Measurements from ENCODE around the gene SWAP70.

SWAP70 gene

DNA sequence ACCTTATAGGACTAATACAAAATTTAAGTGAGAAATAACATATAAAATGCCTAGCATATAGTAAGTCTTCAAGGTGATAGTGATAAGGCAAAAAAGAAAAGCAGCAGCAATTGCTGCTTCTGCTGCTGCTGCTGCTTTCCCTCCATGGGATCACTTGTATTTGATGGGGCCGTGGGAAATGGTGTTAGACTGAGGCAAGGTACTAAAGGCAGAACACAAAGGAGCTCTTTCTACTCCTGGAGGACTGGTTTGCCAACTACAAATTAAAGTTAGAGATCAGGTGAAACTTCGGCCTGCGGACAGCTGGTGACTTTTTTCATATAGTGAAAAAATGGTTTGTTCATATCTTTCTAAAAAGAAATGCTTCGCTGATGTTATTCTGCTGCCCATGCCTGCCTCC, 46.3 kb downstream of the SWAP70 start:
- no peak for TF ChIP-seq CTCF (IDR thresholded peaks at IDR 0.05; ENCODE audit: poor library complexity, severe bottlenecking)
- Histone ChIP-seq H3K36me3 (ENCODE audit: low read depth) (no peaks in the 10 kb centered on the region), H3K27me3 (ENCODE audit: insufficient read depth, poor library complexity, severe bottlenecking) (no peaks in the 10 kb centered on the region), H3K9me3 (ENCODE audit: severe bottlenecking) (no peaks in the 10 kb centered on the region), H3K4me3 (ENCODE audit: severe bottlenecking) (no peak overlapping the region), H3K27ac (ENCODE audit: poor library complexity, severe bottlenecking) (no peak overlapping the region), H3K4me1 (ENCODE audit: insufficient read depth, poor library complexity, severe bottlenecking) (no peaks in the 10 kb centered on the region)
- no peak for DNase-seq (ENCODE audit: low spot score)
- no peak for ATAC-seq (ENCODE audit: low read depth)

GRCh38 chr11:9710852-9711251, 47.0 kb downstream of the SWAP70 start:
- H3K36me3 ChIP-seq (ENCODE audit: low read depth): no peaks in the 10 kb centered on the region

GRCh38 chr11:9711454-9712307, 47.8 kb downstream of the SWAP70 start:
- H3K36me3 ChIP-seq (ENCODE audit: low read depth): no peaks in the 10 kb centered on the region
- no peak for DNase-seq (ENCODE audit: low spot score)
- TF ChIP-seq CTCF (IDR thresholded peaks at IDR 0.05; ENCODE audit: poor library complexity, severe bottlenecking): no peak
- no peaks in the 10 kb centered on the region for H3K4me1 ChIP-seq (ENCODE audit: insufficient read depth, poor library complexity, severe bottlenecking)
- no peak overlapping the region for H3K4me3 ChIP-seq (ENCODE audit: severe bottlenecking)
- no peak overlapping the region for H3K27ac ChIP-seq (ENCODE audit: poor library complexity, severe bottlenecking)
- H3K27me3 ChIP-seq (ENCODE audit: insufficient read depth, poor library complexity, severe bottlenecking): no peaks in the 10 kb centered on the region
- H3K9me3 ChIP-seq (ENCODE audit: severe bottlenecking): no peaks in the 10 kb centered on the region
- no peak for ATAC-seq (ENCODE audit: low read depth)

More at GRCh38 chr11:9710852-9711251, 47.0 kb downstream of the SWAP70 start:
- TF ChIP-seq CTCF (IDR thresholded peaks at IDR 0.05; ENCODE audit: poor library complexity, severe bottlenecking): no peak
- no peak overlapping the region for H3K4me3 ChIP-seq (ENCODE audit: severe bottlenecking)
- H3K9me3 ChIP-seq (ENCODE audit: severe bottlenecking): no peaks in the 10 kb centered on the region
- no peaks in the 10 kb centered on the region for H3K4me1 ChIP-seq (ENCODE audit: insufficient read depth, poor library complexity, severe bottlenecking)
- no peaks in the 10 kb centered on the region for H3K27me3 ChIP-seq (ENCODE audit: insufficient read depth, poor library complexity, severe bottlenecking)
- ATAC-seq (ENCODE audit: low read depth) (no peak), DNase-seq (ENCODE audit: low spot score) (no peak)
- no peak overlapping the region for H3K27ac ChIP-seq (ENCODE audit: poor library complexity, severe bottlenecking)

GRCh38 chr11:9714272-9714940, 50.5 kb downstream of the SWAP70 start:
- no peak overlapping the region for H3K27ac ChIP-seq (ENCODE audit: poor library complexity, severe bottlenecking)
- TF ChIP-seq CTCF (IDR thresholded peaks at IDR 0.05; ENCODE audit: poor library complexity, severe bottlenecking): no peak
- no peaks in the 10 kb centered on the region for H3K9me3 ChIP-seq (ENCODE audit: severe bottlenecking)
- no peak overlapping the region for H3K4me3 ChIP-seq (ENCODE audit: severe bottlenecking)
- H3K4me1 ChIP-seq (ENCODE audit: insufficient read depth, poor library complexity, severe bottlenecking): no peaks in the 10 kb centered on the region
- DNase-seq (ENCODE audit: low spot score) (no peak), ATAC-seq (ENCODE audit: low read depth) (no peak)
- H3K36me3 ChIP-seq (ENCODE audit: low read depth): no peaks in the 10 kb centered on the region
- H3K27me3 ChIP-seq (ENCODE audit: insufficient read depth, poor library complexity, severe bottlenecking): no peaks in the 10 kb centered on the region
